Gastroesophageal sphincter (tissue), 3 donors: Measurements from ENCODE around the gene SLC35G3.

Source experiments
- CTCF ChIP-seq, 4 experiments: fragments of 200-600 bp in 2 of 4; fragments of 450-650 bp in 2 of 4; sonication (generic) in 1 of 4; IDR thresholded peaks; one replicate each; pipeline ENCODE4 v1.5.1; 2017 to 2019; ENCODE audit warnings: antibody characterized with exemption in 4 of 4, mild to moderate bottlenecking in 2 of 4, moderate library complexity in 2 of 4
- POLR2A ChIP-seq, 2 donors: fragments of 450-650 bp; IDR thresholded peaks; one replicate each; pipeline ENCODE4 v1.6.1; 2017; ENCODE audit warnings: antibody characterized with exemption in 2 of 2, mild to moderate bottlenecking in 2 of 2, moderate library complexity in 1 of 2
- POLR2AphosphoS5 ChIP-seq: sonication (generic); formaldehyde crosslinking; IDR thresholded peaks from one replicate; pipeline ENCODE4 v1.6.1; 2017; ENCODE audit warnings: antibody characterized with exemption

- no peak for TF ChIP-seq CTCF (IDR thresholded peaks at IDR 0.05)
- TF ChIP-seq POLR2A (IDR thresholded peaks at IDR 0.05), result no peak
- no peak for TF ChIP-seq POLR2AphosphoS5
Observed at GRCh38 chr17:35240861-35241260, 46.7 kb upstream of the SLC35G3 start.
